Activated CD4-positive, alpha-beta T cell treated with anti-CD3 and anti-CD28 coated beads, Interleukin-2, amount 10 ng/mL, durations not matched to agents 24 days and 14 days (primary cell): ENCODE results near the gene AAK1. TPM values are rescaled to one million over a fixed set of nuclear protein-coding genes. Genes with fewer than 3 reads are reported as not detected.

Source experiments
- DNase-seq: peaks from one replicate; pipeline ENCODE4 v3.0.0; 2022
- H3K27ac Mint-ChIP-seq: one replicate; pipeline ENCODE4 v1.8.0; 2022; ENCODE audit warnings: mild to moderate bottlenecking, mixed read lengths
- H3K27me3 Mint-ChIP-seq: one replicate; pipeline ENCODE4 v1.8.0; 2022; ENCODE audit warnings: mixed read lengths
- H3K36me3 Mint-ChIP-seq: one replicate; pipeline ENCODE4 v1.8.0; 2022; ENCODE audit warnings: low read depth, mild to moderate bottlenecking, mixed read lengths
- H3K4me1 Mint-ChIP-seq: one replicate; pipeline ENCODE4 v1.8.0; 2021; ENCODE audit warnings: mixed read lengths
- H3K4me3 Mint-ChIP-seq: one replicate; pipeline ENCODE4 v1.8.0; 2022; ENCODE audit warnings: mild to moderate bottlenecking, moderate library complexity, mixed read lengths
- H3K9me3 Mint-ChIP-seq: one replicate; pipeline ENCODE4 v1.8.0; 2021; ENCODE audit warnings: mixed read lengths
- intact Hi-C: fragments of 100-400 bp; cut with micrococcal nuclease; formaldehyde crosslinking; loops from one replicate; pipeline ENCODE4 v1.15.1; 2023
- total RNA-seq: library from RNA; stranded (reverse); gene quantifications from 2 replicates; pipeline ENCODE4 v1.2.3, GENCODE V29; 2022

AAK1 gene
- total RNA-seq, 1 donor from 2014 or later = 86.0 TPM

DNA sequence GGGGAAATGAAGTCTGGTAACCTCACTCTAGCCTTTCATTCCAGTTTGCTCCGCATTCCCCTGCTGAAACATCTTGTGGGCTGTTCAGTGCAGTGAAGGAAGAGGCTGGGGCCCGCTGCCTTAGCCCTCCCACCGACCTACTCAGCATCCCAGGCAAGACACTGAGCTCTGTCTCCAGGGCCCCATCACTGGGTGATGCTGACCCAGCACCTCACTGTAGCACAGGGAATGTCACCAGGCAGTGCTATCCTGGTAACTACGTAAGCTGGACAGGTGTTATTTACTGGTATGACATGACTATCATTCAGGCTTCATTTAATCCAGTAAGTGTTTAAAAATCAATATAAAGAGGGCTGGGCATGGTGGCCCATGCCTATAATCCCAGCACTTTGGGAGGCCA, 105.3 kb downstream of the AAK1 start:
- no peak overlapping the region for H3K4me3 Mint-ChIP-seq
- no peak overlapping the region for H3K27ac Mint-ChIP-seq
- intact Hi-C loops = no loop called here
- H3K36me3 Mint-ChIP-seq = peaks cover 70% of the 10 kb centered on the region
- H3K9me3 Mint-ChIP-seq = no peaks in the 10 kb centered on the region
- no peaks in the 10 kb centered on the region for H3K27me3 Mint-ChIP-seq
- no peak for DNase-seq
- H3K4me1 Mint-ChIP-seq = peaks cover 12% of the 10 kb centered on the region

DNA sequence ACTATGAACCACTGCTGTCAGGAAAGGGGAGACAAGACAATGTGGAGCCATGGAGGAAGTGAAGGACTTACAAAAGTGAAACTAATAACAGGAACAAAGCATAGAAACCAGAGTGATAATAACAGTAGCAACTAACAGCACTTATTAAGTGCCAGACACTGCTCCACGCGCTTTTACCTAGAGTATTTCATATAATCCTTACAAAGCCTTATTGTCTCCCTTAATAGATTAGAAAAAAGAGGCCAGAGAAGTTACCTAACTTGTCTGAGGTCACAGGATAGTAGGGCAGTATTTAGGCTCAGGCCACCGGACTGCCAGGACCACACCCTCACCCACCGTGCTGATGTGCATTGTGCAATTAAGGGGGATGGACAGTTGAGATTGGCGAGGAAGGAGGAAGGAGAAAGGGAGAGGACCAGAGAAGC, 107.7 kb downstream of the AAK1 start:
- Mint-ChIP-seq H3K9me3 (no peaks in the 10 kb centered on the region), H3K27ac (peak overlapping the region; percentile 12), H3K4me1 (peaks cover 14% of the 10 kb centered on the region), H3K4me3 (no peak overlapping the region), H3K27me3 (no peaks in the 10 kb centered on the region), H3K36me3 (peaks cover 76% of the 10 kb centered on the region)
- no peak for DNase-seq
- intact Hi-C loops = no loop called here

DNA sequence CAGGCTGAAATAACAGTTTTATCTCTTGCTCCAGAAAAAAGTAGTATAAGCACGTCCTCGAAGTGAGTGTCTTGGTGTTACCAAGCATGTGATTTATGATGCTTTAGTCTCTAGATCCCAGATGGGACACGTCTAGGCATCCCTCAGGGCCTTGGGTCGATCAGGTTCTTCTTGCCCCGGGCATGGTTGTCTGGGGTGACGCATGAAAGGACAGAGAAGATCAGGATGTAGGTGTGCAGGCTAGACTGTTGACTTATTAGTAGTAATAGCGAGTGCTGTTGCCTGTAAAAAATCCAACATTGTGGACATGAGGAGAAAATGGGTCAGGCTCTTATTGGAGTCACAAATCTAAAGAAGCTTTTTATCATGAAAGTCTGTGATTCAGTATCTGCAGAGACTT, 112.4 kb downstream of the AAK1 start:
- H3K9me3 Mint-ChIP-seq = no peaks in the 10 kb centered on the region
- H3K36me3 Mint-ChIP-seq = peaks cover 63% of the 10 kb centered on the region
- H3K4me1 Mint-ChIP-seq = peaks cover 5% of the 10 kb centered on the region
- no peak for DNase-seq
- H3K27me3 Mint-ChIP-seq = no peaks in the 10 kb centered on the region
- H3K4me3 Mint-ChIP-seq = no peak overlapping the region
- H3K27ac Mint-ChIP-seq = no peak overlapping the region
- intact Hi-C loops = no loop called here

DNA sequence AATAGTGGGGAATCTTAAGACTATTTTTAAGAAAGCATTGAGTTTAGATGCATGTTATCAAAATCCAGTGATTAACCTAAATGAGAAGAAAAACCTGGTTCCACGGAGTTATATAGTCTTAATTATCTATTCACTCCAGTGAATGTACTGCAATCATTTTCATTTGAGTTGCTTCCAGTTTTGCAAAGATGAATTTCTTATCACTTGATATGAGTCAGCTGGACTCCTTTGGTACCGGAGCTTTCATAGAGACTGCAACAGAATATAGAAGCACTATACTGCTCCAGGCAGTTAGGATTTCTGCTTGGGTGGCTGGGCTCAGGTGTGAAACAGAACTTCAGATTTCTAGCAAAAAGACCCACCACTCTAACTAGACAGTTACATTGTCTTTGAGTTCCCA, 114.1 kb downstream of the AAK1 start:
- intact Hi-C loops = loop anchor here (2.0 kb wide), 1 partner anchor 39 kb away; no protein-coding TSS in a partner anchor
- H3K27me3 Mint-ChIP-seq = no peaks in the 10 kb centered on the region
- peaks cover 2% of the 10 kb centered on the region for H3K4me1 Mint-ChIP-seq
- H3K27ac Mint-ChIP-seq = no peak overlapping the region
- H3K9me3 Mint-ChIP-seq = no peaks in the 10 kb centered on the region
- peaks cover 65% of the 10 kb centered on the region for H3K36me3 Mint-ChIP-seq
- H3K4me3 Mint-ChIP-seq = no peak overlapping the region
- no peak for DNase-seq

DNA sequence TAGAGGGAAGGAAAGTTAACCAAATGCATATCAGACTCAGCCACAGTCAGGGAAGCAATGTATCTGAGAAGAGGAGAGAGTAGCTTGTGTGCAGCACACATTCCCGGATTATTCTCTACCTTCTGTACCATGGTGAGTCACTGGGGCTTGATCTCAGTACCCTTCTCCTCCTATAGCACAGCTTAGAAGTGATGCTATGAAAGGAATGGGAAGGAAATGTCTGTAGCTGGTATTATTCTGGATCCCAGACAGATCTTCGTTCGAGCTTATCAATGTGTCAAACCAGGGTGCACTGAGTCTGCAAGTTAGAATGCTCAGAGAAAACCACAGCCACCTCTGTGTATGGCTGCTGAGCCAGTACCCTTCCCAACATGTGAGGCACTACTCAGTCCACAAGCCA, 118.3 kb downstream of the AAK1 start:
- Mint-ChIP-seq H3K9me3 (no peaks in the 10 kb centered on the region), H3K27ac (no peak overlapping the region), H3K4me1 (no peaks in the 10 kb centered on the region), H3K36me3 (peaks cover 59% of the 10 kb centered on the region), H3K4me3 (no peak overlapping the region), H3K27me3 (no peaks in the 10 kb centered on the region)
- intact Hi-C loops = no loop called here
- DNase-seq = no peak

DNA sequence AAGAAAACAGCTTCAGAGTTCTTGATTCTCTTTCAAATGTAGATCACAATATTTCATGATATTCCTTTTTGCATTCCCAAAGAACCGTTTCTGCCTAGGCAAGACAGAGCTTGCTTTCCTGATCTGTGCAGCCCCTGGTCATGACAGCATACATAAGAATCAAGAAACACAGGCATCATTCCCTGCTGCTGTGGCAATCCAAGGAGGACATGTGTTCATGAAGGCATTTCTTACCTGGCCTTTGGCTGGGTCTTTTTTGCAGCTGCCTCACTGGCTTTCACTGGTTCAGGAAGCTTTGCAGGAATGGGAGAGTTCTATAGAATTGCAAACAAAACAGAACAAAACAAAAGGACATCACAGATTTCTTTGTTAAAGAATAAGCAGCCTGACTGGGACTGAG, 118.7 kb downstream of the AAK1 start:
- Mint-ChIP-seq H3K9me3 (no peaks in the 10 kb centered on the region), H3K36me3 (peaks cover 61% of the 10 kb centered on the region), H3K27me3 (no peaks in the 10 kb centered on the region), H3K4me1 (no peaks in the 10 kb centered on the region), H3K27ac (no peak overlapping the region), H3K4me3 (no peak overlapping the region)
- intact Hi-C loops = no loop called here
- DNase-seq = no peak

DNA sequence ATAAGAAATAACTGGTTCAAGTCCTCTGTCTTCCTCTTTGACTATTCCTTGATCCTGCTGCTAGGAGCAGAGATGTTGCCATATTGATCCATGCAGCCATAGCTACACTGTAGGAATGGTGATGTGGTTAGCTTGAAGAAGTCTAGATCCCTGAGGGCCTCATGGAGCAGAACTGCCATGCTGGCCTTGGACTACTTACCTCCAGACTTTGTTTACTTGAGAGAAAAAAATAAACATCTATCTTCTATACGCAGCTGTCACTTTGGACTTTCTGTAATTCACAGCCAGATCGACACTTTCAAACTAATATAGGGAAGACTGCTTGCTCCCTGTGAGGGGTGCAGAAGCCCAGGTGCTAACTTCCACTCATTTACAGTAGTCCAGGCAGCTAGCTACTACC, 121.8 kb downstream of the AAK1 start:
- intact Hi-C loops = no loop called here
- H3K4me3 Mint-ChIP-seq = no peak overlapping the region
- no peaks in the 10 kb centered on the region for H3K9me3 Mint-ChIP-seq
- no peak for DNase-seq
- no peak overlapping the region for H3K27ac Mint-ChIP-seq
- no peaks in the 10 kb centered on the region for H3K4me1 Mint-ChIP-seq
- H3K27me3 Mint-ChIP-seq = no peaks in the 10 kb centered on the region
- peaks cover 74% of the 10 kb centered on the region for H3K36me3 Mint-ChIP-seq

DNA sequence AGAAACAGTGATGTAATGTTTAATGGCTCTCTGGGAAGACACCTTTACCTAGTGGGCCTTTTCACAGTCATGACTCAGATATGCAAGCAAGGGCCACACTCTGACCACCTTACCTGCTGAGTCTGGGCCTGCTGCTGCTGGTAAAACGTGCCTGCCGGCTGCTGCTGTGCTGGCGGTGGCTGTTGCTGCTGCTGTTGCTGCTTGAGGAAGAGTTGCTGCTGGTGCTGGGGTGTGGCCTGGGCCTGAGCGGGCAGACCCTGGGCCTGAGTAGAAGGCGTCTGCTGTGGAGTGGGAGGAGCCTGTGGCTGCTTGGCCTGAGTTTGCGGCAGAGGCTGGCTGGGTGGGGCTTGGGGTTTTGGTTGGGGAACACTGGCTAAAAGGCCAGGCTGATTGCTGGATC, 124.7 kb downstream of the AAK1 start:
- H3K9me3 Mint-ChIP-seq = no peaks in the 10 kb centered on the region
- no peak overlapping the region for H3K4me3 Mint-ChIP-seq
- no peak for DNase-seq
- H3K27me3 Mint-ChIP-seq = no peaks in the 10 kb centered on the region
- intact Hi-C loops = no loop called here
- H3K36me3 Mint-ChIP-seq = peaks cover 69% of the 10 kb centered on the region
- peaks cover 3% of the 10 kb centered on the region for H3K4me1 Mint-ChIP-seq
- no peak overlapping the region for H3K27ac Mint-ChIP-seq

DNA sequence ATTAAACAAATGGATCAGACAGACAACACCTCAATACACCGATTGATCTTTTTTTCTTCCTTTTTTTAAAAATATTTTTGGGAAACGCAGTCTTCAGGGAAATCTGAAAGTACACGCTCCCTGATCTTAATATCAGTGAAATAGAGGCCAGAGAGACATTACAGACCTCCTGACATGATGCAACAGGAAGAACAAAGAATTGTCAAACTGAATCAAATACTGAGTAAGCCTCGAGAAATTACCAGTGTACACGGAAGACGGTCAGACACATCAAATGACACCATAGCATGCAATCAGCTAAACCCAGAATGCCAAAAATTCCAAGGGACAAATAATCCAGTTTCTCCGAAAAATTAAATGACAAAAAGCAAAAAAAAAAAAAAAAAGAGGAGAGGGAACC, 126.1 kb downstream of the AAK1 start:
- Mint-ChIP-seq H3K9me3 (no peaks in the 10 kb centered on the region), H3K4me1 (peaks cover 3% of the 10 kb centered on the region), H3K27ac (no peak overlapping the region), H3K36me3 (peaks cover 73% of the 10 kb centered on the region), H3K4me3 (no peak overlapping the region), H3K27me3 (no peaks in the 10 kb centered on the region)
- no peak for DNase-seq
- intact Hi-C loops = no loop called here

DNA sequence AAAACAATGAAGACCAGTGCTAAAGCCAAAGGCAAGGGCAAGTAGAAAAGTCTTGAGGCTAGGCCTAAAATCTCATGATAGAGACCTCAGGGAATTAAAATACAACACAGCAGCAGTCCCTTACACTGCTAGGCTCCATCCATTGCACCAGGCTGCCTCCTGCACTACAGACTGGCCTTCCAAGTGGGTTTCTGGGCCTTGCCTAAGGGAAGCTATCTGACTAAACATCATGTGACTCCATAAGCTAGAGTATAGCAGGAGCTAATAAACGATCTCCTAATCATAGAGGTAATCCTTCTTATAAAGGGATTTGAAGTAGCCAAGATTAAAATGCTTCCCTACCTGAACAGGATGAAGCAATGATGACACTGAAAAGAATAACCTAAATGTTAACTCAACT, 128.7 kb downstream of the AAK1 start:
- no peak for DNase-seq
- H3K27ac Mint-ChIP-seq = no peak overlapping the region
- no peak overlapping the region for H3K4me3 Mint-ChIP-seq
- H3K4me1 Mint-ChIP-seq = peaks cover 8% of the 10 kb centered on the region
- intact Hi-C loops = no loop called here
- peaks cover 83% of the 10 kb centered on the region for H3K36me3 Mint-ChIP-seq
- no peaks in the 10 kb centered on the region for H3K27me3 Mint-ChIP-seq
- H3K9me3 Mint-ChIP-seq = peaks cover 5% of the 10 kb centered on the region

DNA sequence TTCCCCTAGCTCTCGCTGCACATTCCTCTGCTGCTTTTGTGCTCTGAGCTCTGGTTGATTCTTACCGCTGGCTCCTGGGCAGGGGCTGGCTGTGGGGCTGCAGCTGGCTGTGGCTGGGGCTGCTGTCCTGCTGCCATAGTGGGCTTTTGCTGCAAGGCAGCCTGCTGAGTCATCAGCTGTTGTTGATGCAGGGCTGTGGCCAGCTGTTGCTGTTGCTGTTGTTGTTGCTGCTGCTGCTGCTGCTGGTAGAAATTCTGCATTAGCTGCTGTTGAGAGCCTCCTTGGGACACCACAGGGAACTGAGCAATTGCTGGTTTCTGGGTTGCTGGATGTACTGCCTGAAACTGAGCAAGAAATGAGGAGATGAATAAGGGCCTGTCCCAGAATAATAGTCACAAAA, 129.1 kb downstream of the AAK1 start:
- Mint-ChIP-seq H3K27ac (peak overlapping the region; percentile 52), H3K27me3 (no peaks in the 10 kb centered on the region)

DNA sequence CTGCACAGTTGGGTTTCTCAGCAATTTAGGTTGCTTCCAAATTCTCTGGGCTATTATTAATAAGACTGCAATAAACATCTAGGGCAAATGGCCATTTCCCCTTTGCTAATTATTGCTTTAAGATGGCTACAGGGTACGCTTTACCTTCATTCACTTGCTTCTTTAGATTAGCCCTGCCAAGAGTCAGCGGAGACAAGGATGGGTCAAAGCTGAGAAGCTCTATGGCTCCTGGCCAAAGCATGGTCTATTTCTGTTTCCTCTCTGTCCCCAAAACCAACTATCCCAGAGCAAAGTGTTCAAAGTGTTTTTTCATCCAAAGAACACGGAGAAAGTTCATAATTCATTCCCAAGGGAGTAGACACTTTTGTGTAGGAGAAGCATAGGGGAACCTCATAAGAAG, 131.1 kb downstream of the AAK1 start:
- no peak overlapping the region for H3K4me3 Mint-ChIP-seq
- H3K4me1 Mint-ChIP-seq = peaks cover 27% of the 10 kb centered on the region
- DNase-seq = no peak
- peak overlapping the region; percentile 18 for H3K27ac Mint-ChIP-seq
- no peaks in the 10 kb centered on the region for H3K27me3 Mint-ChIP-seq
- intact Hi-C loops = no loop called here
- peaks cover 86% of the 10 kb centered on the region for H3K36me3 Mint-ChIP-seq
- peaks cover 10% of the 10 kb centered on the region for H3K9me3 Mint-ChIP-seq

More for the DNA sequence above, 129.1 kb downstream of the AAK1 start:
- DNase-seq = no peak
- peaks cover 5% of the 10 kb centered on the region for H3K9me3 Mint-ChIP-seq
- peaks cover 83% of the 10 kb centered on the region for H3K36me3 Mint-ChIP-seq
- H3K4me1 Mint-ChIP-seq = peaks cover 9% of the 10 kb centered on the region
- no peak overlapping the region for H3K4me3 Mint-ChIP-seq
- intact Hi-C loops = no loop called here

DNA sequence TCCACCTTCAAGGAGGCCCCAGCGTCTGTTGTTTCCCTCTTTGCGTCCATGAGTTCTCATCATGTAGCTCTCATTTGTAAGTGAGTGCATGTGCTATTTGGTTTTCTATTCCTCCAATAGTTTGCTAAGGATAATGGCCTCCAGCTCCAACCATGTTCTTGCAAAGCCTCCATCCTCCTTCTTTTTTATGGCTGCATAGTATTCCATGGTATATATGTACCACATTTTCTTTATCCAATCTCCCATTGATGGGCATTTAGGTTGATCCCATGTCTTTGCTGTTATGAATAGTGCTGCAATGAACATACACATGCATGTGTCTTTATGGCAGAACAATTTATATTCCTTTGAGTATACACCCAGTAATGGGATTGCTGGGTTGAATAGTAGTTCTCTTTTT, 133.3 kb downstream of the AAK1 start:
- Mint-ChIP-seq H3K9me3 (peaks cover 10% of the 10 kb centered on the region), H3K36me3 (peaks cover 92% of the 10 kb centered on the region), H3K27ac (no peak overlapping the region), H3K27me3 (no peaks in the 10 kb centered on the region), H3K4me3 (no peak overlapping the region), H3K4me1 (peaks cover 35% of the 10 kb centered on the region)
- intact Hi-C loops = no loop called here
- DNase-seq = no peak

DNA sequence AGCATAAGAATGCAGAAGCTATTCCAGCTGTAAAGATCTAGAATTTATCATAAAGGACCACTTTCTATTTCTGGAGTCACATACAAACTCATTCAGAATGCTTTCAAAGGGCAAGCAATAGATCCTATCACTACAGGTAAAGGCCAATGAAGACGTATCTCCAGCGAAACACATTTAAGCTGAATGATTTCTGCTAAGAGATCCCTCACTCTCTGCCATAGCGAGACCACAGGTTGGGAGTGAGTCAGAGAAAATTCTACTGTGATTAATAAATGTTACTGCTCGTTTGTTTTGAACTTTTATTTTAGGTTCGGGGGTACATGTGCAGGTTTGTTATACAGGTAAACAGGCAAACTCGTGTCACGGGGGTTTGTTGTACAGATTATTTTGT, 133.8 kb downstream of the AAK1 start:
- Mint-ChIP-seq H3K4me1 (peaks cover 35% of the 10 kb centered on the region), H3K27me3 (no peaks in the 10 kb centered on the region), H3K27ac (peak overlapping the region; percentile 34), H3K9me3 (peaks cover 10% of the 10 kb centered on the region), H3K4me3 (no peak overlapping the region), H3K36me3 (peaks cover 90% of the 10 kb centered on the region)
- intact Hi-C loops = loop anchor here (2.0 to 5.0 kb wide), 3 partner anchors 57 to 132 kb away; partner anchors contain the start of gene NFU1
- no peak for DNase-seq

DNA sequence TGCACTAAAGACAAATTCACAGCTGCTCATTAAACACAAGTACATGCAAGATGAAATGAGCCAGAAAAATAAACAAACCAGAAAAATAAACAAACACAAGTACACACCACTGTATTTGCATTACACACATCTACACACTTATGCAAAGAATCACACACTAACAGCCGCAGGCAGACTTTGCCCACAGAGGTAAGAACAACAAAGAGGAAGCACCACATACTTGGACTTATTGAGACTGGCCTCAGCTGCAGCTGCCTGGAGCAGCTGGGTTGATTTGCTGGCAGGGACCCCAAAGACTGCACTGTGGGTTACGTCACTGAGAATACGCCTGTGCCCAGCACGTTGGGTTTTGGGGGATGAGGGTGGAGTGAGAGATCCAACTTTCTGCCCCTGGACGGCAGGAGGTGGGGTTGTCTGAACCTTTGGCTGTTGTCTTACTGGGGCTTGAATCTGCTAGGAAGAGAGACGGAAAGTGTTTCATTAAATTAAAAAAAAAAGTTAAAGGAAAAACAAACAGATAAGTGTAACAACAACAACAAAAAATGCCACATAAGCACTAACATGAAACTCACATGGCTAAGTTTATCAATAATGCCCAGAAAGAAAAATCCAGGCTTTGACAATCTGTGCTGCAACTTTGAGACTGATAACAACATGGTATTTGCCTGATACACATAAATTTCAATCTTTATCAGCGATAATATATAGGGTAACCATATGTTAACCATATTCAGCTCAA, 134.4 kb downstream of the AAK1 start:
- H3K36me3 Mint-ChIP-seq = peaks cover 86% of the 10 kb centered on the region
- H3K4me3 Mint-ChIP-seq = peak overlapping the region; percentile 20
- H3K27ac Mint-ChIP-seq = peak overlapping the region; percentile 88
- intact Hi-C loops = loop anchor here (2.0 to 5.0 kb wide), 3 partner anchors 56 to 132 kb away; partner anchors contain the start of gene NFU1
- H3K27me3 Mint-ChIP-seq = no peaks in the 10 kb centered on the region
- DNase-seq = no peak
- peaks cover 33% of the 10 kb centered on the region for H3K4me1 Mint-ChIP-seq
- peaks cover 10% of the 10 kb centered on the region for H3K9me3 Mint-ChIP-seq
